Left ventricle myocardium inferior (tissue), 1 donor: ENCODE data around the gene FAF1. TPM values are rescaled to one million over a fixed set of nuclear protein-coding genes. Genes with fewer than 3 reads are reported as not detected.

Experiments
- DNase-seq: peaks from one replicate; pipeline ENCODE4 v3.0.0-alpha.2; 2020
- H3K27ac ChIP-seq: fragments of 200-600 bp; replicated peaks from 2 replicates; pipeline ENCODE4 v1.8.0; 2021
- H3K27me3 ChIP-seq: fragments of 200-600 bp; 2 replicates; pipeline ENCODE4 v1.8.0; 2021; ENCODE audit warnings: low read depth
- H3K36me3 ChIP-seq: fragments of 200-600 bp; 2 replicates; pipeline ENCODE4 v1.8.0; 2021
- H3K4me1 ChIP-seq: fragments of 200-600 bp; 2 replicates; pipeline ENCODE4 v1.8.0; 2021
- H3K4me3 ChIP-seq: fragments of 200-600 bp; 2 replicates; pipeline ENCODE4 v1.8.0; 2021; ENCODE audit warnings: mild to moderate bottlenecking, moderate library complexity
- H3K9me3 ChIP-seq: fragments of 200-600 bp; replicated peaks from 2 replicates; pipeline ENCODE4 v1.8.0; 2021
- CTCF ChIP-seq: fragments of 200-600 bp; IDR thresholded peaks from 2 replicates; pipeline ENCODE4 v1.8.0; 2021; ENCODE audit warnings: antibody characterized with exemption, mild to moderate bottlenecking, borderline replicate concordance
- intact Hi-C: fragments of 100-400 bp; cut with micrococcal nuclease; formaldehyde crosslinking; loops from one replicate; pipeline ENCODE4 v1.11.0; 2022
- total RNA-seq: library from RNA; stranded (reverse); fragmentation: NEBNext Ultra II Directional; extraction: Animal tissue kit (Norgen Biotek cat#: 25700); gene quantifications from one replicate; pipeline ENCODE4 v1.2.1, GENCODE V29; 2021
- donor health status: DM: no; HTN: yes; CAD: no; lungs with severe emphysema.

FAF1 gene
- total RNA-seq, 1 donor from 2014 or later: 80.0 TPM

- H3K27me3 ChIP-seq: peaks cover 100% of the 10 kb centered on the region
- DNase-seq: no peak
- intact Hi-C loops: no loop called here
- no peak overlapping the region for H3K27ac ChIP-seq
- H3K4me3 ChIP-seq: no peak overlapping the region
- peaks cover 31% of the 10 kb centered on the region for H3K9me3 ChIP-seq
- H3K4me1 ChIP-seq: peaks cover 32% of the 10 kb centered on the region
- H3K36me3 ChIP-seq: no peaks in the 10 kb centered on the region
- no peak for TF ChIP-seq CTCF
These were observed 545.2 kb downstream of the FAF1 start for GRCh38 chr1:50414853-50415234.

GRCh38 chr1:50412813-50413476, 547.1 kb downstream of the FAF1 start:
- intact Hi-C loops: no loop called here
- H3K4me3 ChIP-seq: no peak overlapping the region
- H3K9me3 ChIP-seq: peaks cover 46% of the 10 kb centered on the region
- peaks cover 96% of the 10 kb centered on the region for H3K27me3 ChIP-seq
- DNase-seq: no peak
- H3K27ac ChIP-seq: no peak overlapping the region
- no peaks in the 10 kb centered on the region for H3K36me3 ChIP-seq
- H3K4me1 ChIP-seq: peaks cover 18% of the 10 kb centered on the region
- no peak for TF ChIP-seq CTCF

GRCh38 chr1:50405814-50406213, 554.3 kb downstream of the FAF1 start:
- no peak for DNase-seq
- no peak overlapping the region for H3K4me3 ChIP-seq
- intact Hi-C loops: no loop called here
- TF ChIP-seq CTCF: no peak
- no peak overlapping the region for H3K27ac ChIP-seq
- no peaks in the 10 kb centered on the region for H3K4me1 ChIP-seq
- peaks cover 94% of the 10 kb centered on the region for H3K27me3 ChIP-seq
- H3K9me3 ChIP-seq: peaks cover 34% of the 10 kb centered on the region
- no peaks in the 10 kb centered on the region for H3K36me3 ChIP-seq

DNA sequence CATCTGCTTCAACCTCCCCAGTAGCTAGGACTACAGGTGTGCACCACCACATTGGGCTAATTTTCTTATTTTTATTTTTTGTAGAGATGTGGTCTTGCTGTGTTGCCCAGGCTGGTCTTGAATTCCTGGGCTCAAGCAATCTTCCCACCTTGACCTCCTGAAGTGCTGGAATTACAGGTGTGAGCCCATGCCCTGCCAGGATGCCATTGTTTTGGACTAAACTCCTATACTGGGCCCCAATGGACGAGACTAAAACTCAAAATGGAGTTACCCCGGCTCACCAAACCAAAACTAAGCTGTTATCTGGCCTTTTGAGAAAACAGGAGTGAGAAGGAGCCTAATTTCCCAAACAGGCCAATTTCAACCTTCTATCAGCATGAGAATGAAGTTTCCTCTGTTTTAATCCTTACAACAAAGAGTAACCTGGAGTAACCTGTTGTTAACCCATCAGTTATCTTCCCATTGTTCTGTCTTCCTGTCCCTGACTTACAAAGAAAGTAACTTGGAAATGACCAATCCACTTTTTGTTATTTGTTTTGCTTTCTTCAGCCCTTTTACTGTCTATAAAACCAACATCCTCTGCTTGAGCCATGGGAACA, 566.4 kb downstream of the FAF1 start:
- Histone ChIP-seq H3K9me3 (peaks cover 30% of the 10 kb centered on the region), H3K27me3 (peaks cover 32% of the 10 kb centered on the region), H3K27ac (no peak overlapping the region), H3K4me1 (no peaks in the 10 kb centered on the region), H3K4me3 (no peak overlapping the region), H3K36me3 (no peaks in the 10 kb centered on the region)
- no peak for DNase-seq
- no peak for TF ChIP-seq CTCF
- intact Hi-C loops: no loop called here

Other genes with a start within 250 kb of the FAF1 start
- gene CDKN2C, start 10.0 kb upstream of the FAF1 start, total RNA-seq: 12.8 TPM
- not detected for gene C1orf185, start 142.0 kb upstream of the FAF1 start, total RNA-seq